GM12878 (cell line): ENCODE data around the gene SYT12. TPM values are rescaled to one million over a fixed set of nuclear protein-coding genes. Genes with fewer than 3 reads are reported as not detected.

Experiments
- BRCA1 ChIP-seq: IDR thresholded peaks from 2 replicates; pipeline ENCODE4 v1.6.1; 2011; ENCODE audit warnings: low read depth, low read length, improper control_type of control experiment
- CBX3 ChIP-seq: fragments of 200-600 bp; sonication (generic); IDR thresholded peaks from 2 replicates; pipeline ENCODE4 v1.6.1; 2016; ENCODE audit warnings: low read depth, borderline replicate concordance
- CHD1 ChIP-seq: IDR thresholded peaks from 2 replicates; pipeline ENCODE4 v1.6.1; 2012; ENCODE audit warnings: low read depth, low read length, improper control_type of control experiment
- E2F8 ChIP-seq: fragments of 450-650 bp; IDR thresholded peaks from 2 replicates; pipeline ENCODE4 v1.6.1; 2018; ENCODE audit warnings: mild to moderate bottlenecking, low read depth, moderate library complexity; ENCODE audit not compliant: partially characterized antibody
- EP300 ChIP-seq, 2 experiments: fragments of 150-350 bp in 1 of 2; IDR thresholded peaks; 2 replicates each; pipeline ENCODE4 v1.6.1; 2011 to 2012; ENCODE audit warnings: low read depth in 2 of 2, low read length in 2 of 2, borderline replicate concordance in 1 of 2, improper control_type of control experiment in 1 of 2, inconsistent platforms in 1 of 2; ENCODE audit not compliant: control insufficient read depth in 1 of 2
- ESRRA ChIP-seq: IDR thresholded peaks from 2 replicates; pipeline ENCODE4 v1.6.1; 2012; ENCODE audit warnings: mild to moderate bottlenecking, low read length, improper control_type of control experiment
- ETV6 ChIP-seq, 2 experiments: fragments of 450-650 bp in 1 of 2; IDR thresholded peaks in 1 of 2; conservative IDR thresholded peaks in 1 of 2; 2 replicates each; pipeline ENCODE4 v1.6.1; 2014; ENCODE audit warnings: antibody characterized with exemption in 1 of 2, borderline replicate concordance in 1 of 2, low read depth in 1 of 2, mild to moderate bottlenecking in 1 of 2, moderate library complexity in 1 of 2
- FOXK2 ChIP-seq: fragments of 450-650 bp; IDR thresholded peaks from 2 replicates; pipeline ENCODE4 v1.6.1; 2017; ENCODE audit warnings: mild to moderate bottlenecking, moderate library complexity
- IRF3 ChIP-seq: fragments of 450-650 bp; IDR thresholded peaks from 2 replicates; pipeline ENCODE4 v1.6.1; 2014; ENCODE audit warnings: mild to moderate bottlenecking
- KLF5 ChIP-seq: fragments of 450-650 bp; IDR thresholded peaks from 2 replicates; pipeline ENCODE4 v1.6.1; 2014; ENCODE audit warnings: mild to moderate bottlenecking; ENCODE audit not compliant: partially characterized antibody
- NFYB ChIP-seq: IDR thresholded peaks from 2 replicates; pipeline ENCODE4 v1.6.1; 2011; ENCODE audit warnings: low read depth, mild to moderate bottlenecking, low read length, improper control_type of control experiment, moderate library complexity; ENCODE audit not compliant: insufficient read depth
- PML ChIP-seq: IDR thresholded peaks from 2 replicates; pipeline ENCODE4 v1.6.1; 2012; ENCODE audit warnings: low read length, inconsistent platforms
- POLR2AphosphoS2 ChIP-seq: IDR thresholded peaks from 2 replicates; pipeline ENCODE4 v1.6.1; 2011; ENCODE audit warnings: low read depth, mild to moderate bottlenecking, low read length, improper control_type of control experiment, moderate library complexity
- RAD21 ChIP-seq: IDR thresholded peaks from 2 replicates; pipeline ENCODE4 v1.6.1; 2011; ENCODE audit warnings: mild to moderate bottlenecking, low read depth, low read length, moderate library complexity; ENCODE audit not compliant: insufficient read depth
- RBBP5 ChIP-seq: fragments of 200-600 bp; sonication (generic); conservative IDR thresholded peaks from 2 replicates; pipeline ENCODE4 v1.6.1; 2016
- SUPT20H ChIP-seq: IDR thresholded peaks from 2 replicates; pipeline ENCODE4 v1.6.1; 2011; ENCODE audit warnings: low read depth, mild to moderate bottlenecking, low read length, moderate library complexity, borderline replicate concordance; ENCODE audit not compliant: control insufficient read depth
- TAF1 ChIP-seq: IDR thresholded peaks from 2 replicates; pipeline ENCODE4 v1.6.1; 2011; ENCODE audit warnings: mild to moderate bottlenecking, low read depth, low read length, borderline replicate concordance
- TBL1XR1 ChIP-seq: IDR thresholded peaks from 2 replicates; pipeline ENCODE4 v1.6.1; 2012; ENCODE audit warnings: low read depth, low read length, improper control_type of control experiment
- TCF3 ChIP-seq: IDR thresholded peaks from 2 replicates; pipeline ENCODE4 v1.6.1; 2012; ENCODE audit warnings: low read depth, mild to moderate bottlenecking, low read length, borderline replicate concordance; ENCODE audit not compliant: insufficient read depth
- YY1 ChIP-seq: IDR thresholded peaks from 2 replicates; pipeline ENCODE4 v1.6.1; 2011; ENCODE audit warnings: low read depth, mild to moderate bottlenecking, low read length
- ZBED1 ChIP-seq: IDR thresholded peaks from 2 replicates; pipeline ENCODE4 v1.6.1; 2016; ENCODE audit warnings: borderline replicate concordance
- ZNF207 ChIP-seq: fragments of 450-650 bp; IDR thresholded peaks from 2 replicates; pipeline ENCODE4 v1.6.1; 2014; ENCODE audit warnings: antibody characterized with exemption, mild to moderate bottlenecking, borderline replicate concordance
- ZNF24 ChIP-seq: fragments of 450-650 bp; IDR thresholded peaks from 2 replicates; pipeline ENCODE4 v1.6.1; 2017; ENCODE audit warnings: antibody characterized with exemption, mild to moderate bottlenecking
- ZZZ3 ChIP-seq: IDR thresholded peaks from 2 replicates; pipeline ENCODE4 v1.6.1; 2011; ENCODE audit warnings: low read depth; ENCODE audit not compliant: control insufficient read depth, insufficient read length
- polyA plus RNA-seq, 11 experiments: library from polyadenylated mRNA; depleted of rRNA in 4 of 11; unstranded in 6 of 11; stranded (reverse) in 5 of 11; fragments of >200 nt; fragmentation: Nextera tagmentation in 4 of 11; fragmentation: Illumina TruSeq in 1 of 11; extraction: Ambion mirVana in 4 of 11; extraction: Trizol in 1 of 11; gene quantifications; 1 replicate in 1 of 11; 2 replicates in 10 of 11; pipeline versions ENCODE4 v1.2.1 to v1.2.3, GENCODE V29; 2011 to 2016; ENCODE audit warnings: inconsistent platforms in 2 of 11, missing spikeins in 2 of 11, low read depth in 1 of 11
- total RNA-seq, 4 experiments: library from RNA; depleted of rRNA in 3 of 4; stranded (reverse); fragments of >200 nt in 3 of 4; fragmentation: Illumina TruSeq in 1 of 4; extraction: Trizol in 1 of 4; gene quantifications; 2 replicates each; pipeline versions ENCODE4 v1.2.1 to v1.2.3, GENCODE V29; 2013 to 2021

SYT12 gene
- total and polyA plus RNA-seq, 10 of the 15 experiments (the other 5 are each of a cell fraction or from before 2014, with no cell fraction given): 0.02 to 2.3 (median 0.84) TPM; not detected in 1

GRCh38 chr11:67045314-67045713 lies 22.4 kb downstream of the SYT12 start (continued):
- TF ChIP-seq IRF3: no peak
- TF ChIP-seq RBBP5: no peak
- TF ChIP-seq TAF1: no peak
- peak; percentile 14; the same call in 1 of the 2 replicates for TF ChIP-seq RAD21
- TF ChIP-seq ZBED1: no peak
- TF ChIP-seq FOXK2: no peak
- TF ChIP-seq YY1: 0 out of 2 replicates have a peak, but pooled peaks have one; percentile 21
- TF ChIP-seq TCF3: 0 out of 2 replicates have a peak, but pooled peaks have one; percentile 24
- TF ChIP-seq ZZZ3: no peak
- no peak for TF ChIP-seq BRCA1
- TF ChIP-seq E2F8: no peak
- TF ChIP-seq ETV6 (conservative IDR thresholded peaks at IDR 0.05 in 1 of 2, IDR thresholded peaks at IDR 0.05 in 1 of 2; ENCODE audit: borderline replicate concordance in 1 of 2, low read depth in 1 of 2): no peak
- no peak for TF ChIP-seq ESRRA
- TF ChIP-seq KLF5: no peak
- TF ChIP-seq TBL1XR1: no peak
- no peak for TF ChIP-seq ZNF207
- no peak for TF ChIP-seq NFYB
- TF ChIP-seq EP300 (IDR thresholded peaks at IDR 0.05; ENCODE audit: borderline replicate concordance in 1 of 2, control insufficient read depth in 1 of 2, low read depth in 2 of 2, low read length in 2 of 2): no peak
- no peak for TF ChIP-seq CHD1
- no peak for TF ChIP-seq ZNF24
- TF ChIP-seq POLR2AphosphoS2: no peak
- TF ChIP-seq PML: no peak
- TF ChIP-seq CBX3: no peak
- TF ChIP-seq SUPT20H: no peak
